ENCODE data around the gene CNGB1. TPM values are rescaled to one million over a fixed set of nuclear protein-coding genes. Genes with fewer than 3 reads are reported as not detected.
A peak's percentile ranks its signal among the peaks of the same experiment; 100 is the strongest.

CNGB1 gene
- total and polyA plus RNA-seq, 9 donors, result 0.11 TPM; not detected in 8

DNA sequence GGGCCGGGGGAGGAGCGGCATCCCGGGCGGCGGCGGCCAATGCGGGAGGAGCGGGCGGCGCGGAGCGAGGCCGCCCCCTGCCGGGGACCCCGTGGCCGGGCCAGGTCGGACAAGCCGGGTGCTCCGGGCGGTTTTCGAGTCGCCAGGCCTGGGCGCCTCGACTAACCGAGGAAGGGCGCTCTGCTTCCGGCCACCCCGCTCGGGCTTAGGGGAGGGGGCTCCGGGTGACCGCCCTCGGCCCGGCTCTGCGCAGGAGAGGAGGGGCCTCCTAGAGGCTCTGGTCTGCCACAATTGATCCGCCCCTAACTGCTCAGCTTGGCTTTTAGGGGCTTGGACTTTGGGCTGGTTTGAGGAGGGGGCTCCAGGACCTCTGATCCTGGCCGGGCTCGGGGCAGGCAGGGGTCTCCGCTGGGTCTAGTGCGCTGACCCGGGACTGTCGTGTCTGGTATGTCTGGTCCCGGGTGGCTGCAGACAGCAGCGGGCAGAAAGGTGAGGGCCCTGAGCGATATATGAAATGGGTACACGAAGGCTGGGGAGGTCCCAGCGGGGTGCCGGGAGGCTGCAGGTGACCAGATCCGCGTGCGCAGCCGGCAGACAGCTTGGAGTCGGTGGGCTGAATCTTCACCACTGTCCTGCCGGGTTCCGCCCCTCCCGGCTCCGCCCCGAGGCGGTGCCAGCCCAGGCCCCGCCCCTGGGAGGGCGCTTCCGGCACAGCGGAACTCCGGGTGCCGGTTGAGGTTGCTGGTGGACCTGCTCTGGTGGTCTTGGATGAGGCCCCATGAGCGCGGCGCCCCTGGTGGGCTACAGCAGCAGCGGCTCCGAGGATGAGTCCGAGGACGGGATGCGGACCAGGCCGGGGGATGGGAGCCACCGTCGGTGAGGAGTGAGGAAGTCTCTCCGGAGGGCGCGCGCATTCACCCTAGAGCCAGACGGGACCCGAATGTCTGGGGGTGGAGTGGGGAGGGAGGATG, 30.1 kb upstream of the CNGB1 start, which contains the start of gene USB1:
Gene USB1, plus strand, starts transcription at position 702 of the 971 bp plus-strand sequence. Its CDS starts 77 bp downstream, at position 779.
- peak; percentile 80 to 92 (median 88) for DNase-seq
- Histone ChIP-seq H3K27me3 (no peaks in the 10 kb centered on the region), H3K27ac (peak within 1 kb of the TSS; percentile 64 to 77), H3K4me1 (ENCODE audit: insufficient read depth) (peaks cover 4% of the 10 kb centered on the region), H3K4me3 (peak within 1 kb of the TSS; percentile 69), H3K36me3 (no peaks in the 10 kb centered on the region), H3K9me3 (no peaks in the 10 kb centered on the region)
- intact Hi-C loops (cut with DNase I), result loop anchor here (5.0 to 10.0 kb wide), 3 partner anchors 94 to 426 kb away; no protein-coding TSS in a partner anchor
- TF ChIP-seq POLR2A (IDR thresholded peaks at IDR 0.05) (peak; percentile 38), EP300 (IDR thresholded peaks at IDR 0.05) (no peak)
- TF ChIP-seq, protein P1, sequence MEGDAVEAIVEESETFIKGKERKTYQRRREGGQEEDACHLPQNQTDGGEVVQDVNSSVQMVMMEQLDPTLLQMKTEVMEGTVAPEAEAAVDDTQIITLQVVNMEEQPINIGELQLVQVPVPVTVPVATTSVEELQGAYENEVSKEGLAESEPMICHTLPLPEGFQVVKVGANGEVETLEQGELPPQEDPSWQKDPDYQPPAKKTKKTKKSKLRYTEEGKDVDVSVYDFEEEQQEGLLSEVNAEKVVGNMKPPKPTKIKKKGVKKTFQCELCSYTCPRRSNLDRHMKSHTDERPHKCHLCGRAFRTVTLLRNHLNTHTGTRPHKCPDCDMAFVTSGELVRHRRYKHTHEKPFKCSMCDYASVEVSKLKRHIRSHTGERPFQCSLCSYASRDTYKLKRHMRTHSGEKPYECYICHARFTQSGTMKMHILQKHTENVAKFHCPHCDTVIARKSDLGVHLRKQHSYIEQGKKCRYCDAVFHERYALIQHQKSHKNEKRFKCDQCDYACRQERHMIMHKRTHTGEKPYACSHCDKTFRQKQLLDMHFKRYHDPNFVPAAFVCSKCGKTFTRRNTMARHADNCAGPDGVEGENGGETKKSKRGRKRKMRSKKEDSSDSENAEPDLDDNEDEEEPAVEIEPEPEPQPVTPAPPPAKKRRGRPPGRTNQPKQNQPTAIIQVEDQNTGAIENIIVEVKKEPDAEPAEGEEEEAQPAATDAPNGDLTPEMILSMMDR (IDR thresholded peaks at IDR 0.05), result peak; percentile 54 to 73 (median 58)
- 1% methylated on average over 44 to 81 of the region's 81 CpGs for WGBS, 3 donors

DNA sequence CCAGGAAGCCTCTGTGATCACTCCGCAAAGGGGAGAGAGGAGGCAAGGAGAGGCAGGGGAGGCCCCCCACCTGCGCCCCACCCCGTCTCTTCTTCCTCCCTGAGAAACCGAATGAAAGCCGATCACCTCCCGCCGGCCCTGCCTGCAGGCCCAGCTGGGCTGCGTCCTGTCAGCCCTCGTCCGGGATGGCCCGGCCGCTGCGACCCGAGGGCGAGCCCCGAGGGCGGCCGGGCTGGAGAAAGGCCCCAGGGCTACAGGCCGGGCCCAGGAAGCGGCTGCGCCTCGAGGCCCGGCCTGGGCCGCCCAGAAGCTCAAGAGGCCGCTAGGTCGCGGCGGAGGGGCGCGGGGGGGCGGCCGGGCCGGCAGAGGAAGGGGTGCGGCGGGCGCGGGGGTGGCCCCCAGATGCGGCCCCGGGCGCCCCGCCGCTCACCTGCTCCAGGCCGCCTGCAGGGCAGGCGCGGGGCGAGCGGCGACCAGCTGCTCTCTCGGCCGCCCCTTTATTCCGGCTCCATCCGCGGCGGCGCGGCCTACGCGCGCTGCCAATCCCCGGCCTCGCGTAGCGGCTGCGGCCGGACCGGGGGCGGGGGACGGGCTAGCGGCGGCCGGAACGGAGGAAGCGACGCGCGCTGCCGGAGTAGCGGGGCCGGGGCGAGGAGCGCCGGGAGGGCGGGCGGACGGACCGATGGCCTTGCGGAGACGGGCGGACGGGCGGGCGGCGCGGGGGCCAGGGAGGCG, 29.2 kb upstream of the CNGB1 start, which contains the start of gene ZNF319:
Gene ZNF319, minus strand, starts transcription at position 702 of the 735 bp plus-strand sequence. CDS start 2,407 bp downstream, outside the sequence.
- DNase-seq, result peak in 3 of 5 donors; percentile 28 to 49 (median 42)
- Histone ChIP-seq H3K4me1 (ENCODE audit: insufficient read depth) (peaks cover 4% of the 10 kb centered on the region), H3K4me3 (peak within 1 kb of the TSS; percentile 69), H3K36me3 (no peaks in the 10 kb centered on the region), H3K9me3 (no peaks in the 10 kb centered on the region), H3K27me3 (no peaks in the 10 kb centered on the region), H3K27ac (peak within 1 kb of the TSS; percentile 64 to 77)
- intact Hi-C loops (cut with DNase I), result loop anchor here (5.0 to 10.0 kb wide), 6 partner anchors 88 to 425 kb away; no protein-coding TSS in a partner anchor
- peak; percentile 22 for TF ChIP-seq POLR2A (IDR thresholded peaks at IDR 0.05)
- no peak for TF ChIP-seq EP300 (IDR thresholded peaks at IDR 0.05)
- TF ChIP-seq, protein P1 (IDR thresholded peaks at IDR 0.05), result no peak
- 1% methylated on average over 52 to 95 of the region's 95 CpGs for WGBS, 3 donors

DNA sequence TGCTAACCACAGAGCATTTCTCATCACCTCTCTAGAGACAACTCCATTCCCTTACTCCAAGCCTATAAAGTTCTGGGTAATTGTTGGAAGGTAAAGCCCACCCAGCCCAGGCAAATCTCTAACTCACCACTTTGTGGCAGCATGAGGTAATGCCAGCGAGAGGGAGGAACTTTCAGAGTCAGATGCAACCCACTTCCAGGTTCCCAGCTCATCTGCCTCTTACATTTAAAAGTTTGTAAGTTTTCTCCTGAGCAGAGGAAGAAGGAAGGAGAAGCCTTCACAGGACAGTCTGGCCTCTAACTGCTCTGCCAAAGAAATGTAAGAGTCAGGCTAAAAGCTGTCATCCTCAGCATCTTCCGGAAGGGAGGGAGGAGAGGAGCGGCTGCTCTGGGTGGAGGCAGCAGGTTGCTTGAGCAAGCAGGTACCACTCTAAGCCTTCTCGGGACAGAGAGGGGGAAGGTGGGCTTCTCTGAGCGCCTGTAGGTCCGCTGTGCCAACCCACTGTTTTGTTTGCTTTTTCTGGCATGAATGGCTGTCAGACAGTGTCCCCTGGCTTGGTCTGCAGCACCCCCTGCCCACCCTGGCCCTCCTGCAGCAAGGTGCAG, 28.5 kb upstream of the CNGB1 start:
- WGBS, 3 donors, result 14 to 19% (median 18%) methylated on average over 6 of the region's 6 CpGs
- no peaks in the 10 kb centered on the region for H3K27me3 ChIP-seq
- peak overlapping the region; percentile 64 to 77 for H3K27ac ChIP-seq
- peaks cover 4% of the 10 kb centered on the region for H3K4me1 ChIP-seq (ENCODE audit: insufficient read depth)
- TF ChIP-seq POLR2A (IDR thresholded peaks at IDR 0.05), result no peak
- TF ChIP-seq, protein P1 (IDR thresholded peaks at IDR 0.05), result no peak
- intact Hi-C loops (cut with DNase I), result loop anchor here in 3 of 4 donors (5.0 to 10.0 kb wide), 5 partner anchors 87 to 425 kb away; no protein-coding TSS in a partner anchor
- no peaks in the 10 kb centered on the region for H3K36me3 ChIP-seq
- no peak for DNase-seq
- H3K4me3 ChIP-seq, result peak overlapping the region; percentile 69
- no peaks in the 10 kb centered on the region for H3K9me3 ChIP-seq

DNA sequence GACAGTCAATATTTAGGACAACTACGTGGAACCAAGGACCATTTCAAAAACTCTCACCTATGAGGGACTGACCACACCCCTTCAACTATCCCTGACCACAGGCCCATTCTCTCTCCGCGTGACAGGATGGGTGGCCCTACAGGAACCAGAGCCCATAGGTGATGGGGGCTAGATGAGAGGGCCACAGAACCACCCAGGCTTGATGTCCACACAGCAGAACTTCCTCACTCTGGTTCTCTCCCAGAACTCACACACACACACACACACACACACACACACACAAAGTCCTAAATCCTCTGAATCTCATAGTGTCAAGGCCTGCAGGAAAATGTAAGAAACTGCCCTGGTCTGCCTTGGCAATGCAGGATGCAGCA, 28.1 kb upstream of the CNGB1 start:
- WGBS, 3 donors, result 77 to 93% (median 80%) methylated on average over 3 of the region's 3 CpGs
- Histone ChIP-seq H3K27ac (no peak overlapping the region), H3K36me3 (no peaks in the 10 kb centered on the region), H3K27me3 (no peaks in the 10 kb centered on the region), H3K9me3 (no peaks in the 10 kb centered on the region), H3K4me1 (ENCODE audit: insufficient read depth) (peaks cover 4% of the 10 kb centered on the region), H3K4me3 (no peak overlapping the region)
- DNase-seq, result no peak
- intact Hi-C loops (cut with DNase I), result loop anchor here in 3 of 4 donors (5.0 to 10.0 kb wide), 5 partner anchors 87 to 424 kb away; no protein-coding TSS in a partner anchor
- no peak for TF ChIP-seq POLR2A (IDR thresholded peaks at IDR 0.05)
- TF ChIP-seq, protein P1 (IDR thresholded peaks at IDR 0.05), result no peak
- TF ChIP-seq EP300 (IDR thresholded peaks at IDR 0.05), result no peak

All from ovary (tissue), 9 donors.